ENCODE measurements around the gene NME3. TPM values are rescaled to one million over a fixed set of nuclear protein-coding genes. Genes with fewer than 3 reads are reported as not detected.
"Not testable (repeated sequence)": the region's sequence is repeated elsewhere in the genome, so short reads cannot be mapped to it uniquely, and the experiment has no call there.

Gene NME3
- total RNA-seq, 2 donors from 2014 or later = 68.1 to 165 TPM

GRCh38 chr16:1741553-1742165 is 29.7 kb downstream of the NME3 start:
- Histone ChIP-seq H3K27me3 (replicated peaks; ENCODE audit: insufficient read depth) (no peaks in the 10 kb centered on the region), H3K36me3 (peaks cover 24% of the 10 kb centered on the region), H3K4me1 (ENCODE audit: control insufficient read depth in 1 of 2, low read depth in 2 of 2) (no peaks in the 10 kb centered on the region), H3K9me3 (no peaks in the 10 kb centered on the region), H3K27ac (no peak overlapping the region), H3K4me3 (no peak overlapping the region)
- DNase-seq (ENCODE audit: low spot score) = no peak
- ATAC-seq (ENCODE audit: insufficient number of reproducible peaks, low FRiP score, low read depth) = no peak
- TF ChIP-seq CTCF (IDR thresholded peaks at IDR 0.05) = no peak

DNA sequence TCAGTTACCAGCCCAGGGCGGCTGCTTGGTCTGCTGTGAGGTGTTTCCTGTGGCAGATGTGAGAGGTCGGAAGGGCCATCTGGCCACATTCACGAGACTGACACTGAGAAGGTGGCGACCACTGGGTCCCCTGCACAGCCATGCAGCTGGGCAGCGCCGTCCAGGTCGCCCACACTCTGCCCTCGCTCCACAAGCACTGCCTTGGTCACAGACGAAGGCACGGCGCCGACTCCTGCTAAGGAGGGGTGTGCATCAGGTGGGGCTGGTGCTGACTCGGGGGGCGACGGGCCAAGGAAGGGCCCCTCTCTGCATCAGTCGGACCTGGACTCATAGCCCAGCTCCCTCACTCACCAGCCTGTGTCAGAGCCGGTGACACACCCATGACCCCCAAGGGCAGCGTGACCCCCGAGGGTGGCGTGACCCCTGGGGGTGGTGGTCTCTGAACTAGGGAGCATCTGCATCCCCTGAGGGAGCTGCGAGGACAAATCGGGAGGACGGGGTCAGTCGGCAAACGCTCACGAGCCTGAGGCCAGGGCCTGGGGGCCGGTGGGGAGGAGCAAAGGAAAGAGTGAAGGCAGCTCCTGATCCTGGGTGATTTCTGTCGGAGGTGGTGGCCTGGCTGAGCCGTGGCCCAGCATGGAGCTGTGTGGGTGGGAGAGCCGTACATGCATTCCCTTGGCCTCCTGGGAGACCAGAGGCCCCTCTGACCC is 30.4 kb downstream of the NME3 start:
- H3K27ac ChIP-seq = no peak overlapping the region
- ATAC-seq (ENCODE audit: insufficient number of reproducible peaks, low FRiP score, low read depth) (no peak), DNase-seq (ENCODE audit: low spot score) (no peak)
- H3K36me3 ChIP-seq = peaks cover 20% of the 10 kb centered on the region
- no peak overlapping the region for H3K4me3 ChIP-seq
- H3K27me3 ChIP-seq (replicated peaks; ENCODE audit: insufficient read depth) = no peaks in the 10 kb centered on the region
- no peaks in the 10 kb centered on the region for H3K9me3 ChIP-seq
- TF ChIP-seq CTCF (IDR thresholded peaks at IDR 0.05) = no peak
- no peaks in the 10 kb centered on the region for H3K4me1 ChIP-seq (ENCODE audit: control insufficient read depth in 1 of 2, low read depth in 2 of 2)

DNA sequence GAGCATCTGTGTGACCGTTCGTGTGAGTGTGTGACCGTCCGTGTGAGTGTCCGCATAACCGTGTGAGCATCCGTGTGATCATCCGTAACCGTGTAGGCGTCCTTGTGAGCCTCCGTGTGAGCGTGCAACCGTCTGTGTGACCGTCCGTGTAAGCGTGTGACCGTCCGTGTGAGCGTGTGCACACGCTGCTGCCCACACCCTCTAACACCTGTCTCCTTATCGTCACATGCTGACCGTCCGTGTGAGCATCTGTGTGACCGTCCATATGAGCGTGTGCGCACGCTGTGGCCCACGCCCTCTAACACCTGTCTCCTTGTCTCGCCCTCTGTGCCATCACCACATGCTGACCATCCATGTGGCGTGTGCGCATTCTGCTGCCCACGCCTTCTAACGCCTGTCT is 31.1 kb downstream of the NME3 start:
- H3K27ac ChIP-seq = no peak overlapping the region
- no peak overlapping the region for H3K4me3 ChIP-seq
- H3K27me3 ChIP-seq (replicated peaks; ENCODE audit: insufficient read depth) = no peaks in the 10 kb centered on the region
- H3K36me3 ChIP-seq = peaks cover 20% of the 10 kb centered on the region
- ATAC-seq (ENCODE audit: insufficient number of reproducible peaks, low FRiP score, low read depth) = no peak
- H3K9me3 ChIP-seq = no peaks in the 10 kb centered on the region
- no peak for TF ChIP-seq CTCF (IDR thresholded peaks at IDR 0.05)
- H3K4me1 ChIP-seq (ENCODE audit: control insufficient read depth in 1 of 2, low read depth in 2 of 2) = no peaks in the 10 kb centered on the region
- no peak for DNase-seq (ENCODE audit: low spot score)

DNA sequence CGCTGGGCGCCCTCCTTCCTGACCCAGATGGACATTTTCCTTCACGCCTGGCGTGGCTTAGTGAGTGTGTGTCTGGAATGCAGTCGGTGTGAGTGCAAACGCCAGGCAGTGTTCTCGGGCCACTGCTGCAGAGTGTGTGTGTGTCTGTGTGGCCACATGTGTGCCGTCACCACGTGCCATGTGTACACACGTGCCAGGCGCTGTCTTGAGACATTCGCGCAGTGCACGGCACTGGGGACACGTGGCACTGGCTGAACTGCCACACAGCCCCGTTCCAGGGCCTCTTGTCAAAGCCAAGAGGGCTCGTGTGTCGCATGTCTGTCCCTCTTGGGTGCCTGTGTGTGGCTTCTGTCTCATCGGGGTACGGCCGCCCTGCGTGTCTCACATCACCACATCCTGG is 36.5 kb downstream of the NME3 start:
- Histone ChIP-seq H3K4me3 (no peak overlapping the region), H3K4me1 (ENCODE audit: control insufficient read depth in 1 of 2, low read depth in 2 of 2) (no peaks in the 10 kb centered on the region), H3K27me3 (replicated peaks; ENCODE audit: insufficient read depth) (no peaks in the 10 kb centered on the region), H3K9me3 (no peaks in the 10 kb centered on the region), H3K36me3 (peaks cover 20% of the 10 kb centered on the region), H3K27ac (no peak overlapping the region)
- no peak for TF ChIP-seq CTCF (IDR thresholded peaks at IDR 0.05)
- DNase-seq (ENCODE audit: low spot score) (no peak), ATAC-seq (ENCODE audit: insufficient number of reproducible peaks, low FRiP score, low read depth) (no peak)

GRCh38 chr16:1734123-1734522 is 37.2 kb downstream of the NME3 start:
- Histone ChIP-seq H3K36me3 (peaks cover 26% of the 10 kb centered on the region), H3K4me3 (no peak overlapping the region), H3K27ac (no peak overlapping the region), H3K9me3 (no peaks in the 10 kb centered on the region), H3K4me1 (ENCODE audit: control insufficient read depth in 1 of 2, low read depth in 2 of 2) (no peaks in the 10 kb centered on the region), H3K27me3 (replicated peaks; ENCODE audit: insufficient read depth) (no peaks in the 10 kb centered on the region)
- no peak for DNase-seq (ENCODE audit: low spot score)
- no peak for ATAC-seq (ENCODE audit: insufficient number of reproducible peaks, low FRiP score, low read depth)
- no peak for TF ChIP-seq CTCF (IDR thresholded peaks at IDR 0.05)

DNA sequence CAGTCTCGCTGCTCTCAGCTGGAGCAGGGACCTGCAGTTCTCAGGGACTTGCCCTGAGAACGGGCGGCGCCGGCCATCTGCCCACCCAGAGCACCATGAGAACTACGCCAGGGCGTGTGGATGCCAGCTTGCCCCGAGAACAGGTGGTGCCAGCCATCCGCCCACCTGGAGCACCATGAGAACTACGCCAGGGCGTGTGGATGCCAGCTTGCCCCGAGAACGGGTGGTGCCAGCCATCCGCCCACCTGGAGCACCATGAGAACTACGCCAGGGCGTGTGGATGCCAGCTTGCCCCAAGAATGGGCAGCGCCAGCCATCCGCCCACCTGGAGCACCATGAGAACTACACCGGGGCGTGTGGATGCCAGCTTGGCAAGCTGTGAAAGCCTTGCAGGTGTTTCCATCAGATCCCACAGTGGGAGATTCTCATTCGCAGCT is 38.8 kb downstream of the NME3 start:
- peaks cover 33% of the 10 kb centered on the region for H3K36me3 ChIP-seq
- not testable (repeated sequence) for H3K27ac ChIP-seq; DNase-seq (ENCODE audit: low spot score); H3K27me3 ChIP-seq (replicated peaks; ENCODE audit: insufficient read depth); H3K4me1 ChIP-seq (ENCODE audit: control insufficient read depth in 1 of 2, low read depth in 2 of 2); ATAC-seq (ENCODE audit: insufficient number of reproducible peaks, low FRiP score, low read depth); H3K9me3 ChIP-seq; H3K4me3 ChIP-seq
